HG03439 (cell line): Measurements from ENCODE around the gene ASIC4.

Source experiments
- ATAC-seq: cut with Tn5 transposase; IDR thresholded peaks from one replicate; pipeline ENCODE4 v1.9.1; 2021; ENCODE audit warnings: mild to moderate bottlenecking, moderate library complexity; ENCODE audit not compliant: unreplicated experiment

Gene ASIC4

GRCh38 chr2:219514196-219514761 lies at the start of gene ASIC4:
Gene ASIC4, plus strand, starts transcription at chr2:219514482. Its CDS starts 243 bp downstream, at chr2:219514725.
- no peak for ATAC-seq

GRCh38 chr2:219465659-219466561 lies 48.4 kb upstream of the ASIC4 start:
- no peak for ATAC-seq

GRCh38 chr2:219466816-219467735 lies 47.2 kb upstream of the ASIC4 start:
- ATAC-seq, result no peak

- ATAC-seq, result no peak
Measured at GRCh38 chr2:219467736-219468075, 46.6 kb upstream of the ASIC4 start.

- no peak for ATAC-seq
Measured at GRCh38 chr2:219468410-219469185, 45.7 kb upstream of the ASIC4 start.

- ATAC-seq, result no peak
Measured at GRCh38 chr2:219469186-219469724, 45.0 kb upstream of the ASIC4 start.

GRCh38 chr2:219470429-219470828 lies 43.9 kb upstream of the ASIC4 start:
- ATAC-seq, result no peak

GRCh38 chr2:219471476-219472371 lies 42.6 kb upstream of the ASIC4 start:
- no peak for ATAC-seq

- no peak for ATAC-seq
Measured at GRCh38 chr2:219472629-219473187, 41.6 kb upstream of the ASIC4 start.

GRCh38 chr2:219473511-219473910 lies 40.8 kb upstream of the ASIC4 start:
- ATAC-seq, result no peak

- ATAC-seq, result no peak
Measured at GRCh38 chr2:219474285-219475060, 39.8 kb upstream of the ASIC4 start.

GRCh38 chr2:219475278-219475677 lies 39.0 kb upstream of the ASIC4 start:
- no peak for ATAC-seq

- ATAC-seq, result no peak
Measured at GRCh38 chr2:219475697-219476651, 38.3 kb upstream of the ASIC4 start.

- ATAC-seq, result no peak
Measured at GRCh38 chr2:219476652-219477151, 37.6 kb upstream of the ASIC4 start.

GRCh38 chr2:219477179-219477578 lies 37.1 kb upstream of the ASIC4 start:
- no peak for ATAC-seq

- ATAC-seq, result no peak
Measured at GRCh38 chr2:219477815-219478214, 36.5 kb upstream of the ASIC4 start.

- ATAC-seq, result no peak
Measured at GRCh38 chr2:219478916-219479315, 35.4 kb upstream of the ASIC4 start.
